Spleen (tissue), 7 donors: ENCODE data around the gene SUN1.

Experiments used
- POLR2AphosphoS5 ChIP-seq, 3 donors: sonication (generic); formaldehyde crosslinking; IDR thresholded peaks; one replicate each; pipeline ENCODE4 v1.5.1; 2017; ENCODE audit warnings: antibody characterized with exemption in 3 of 3
- TF ChIP-seq, protein P1 (sequence below), 11 experiments: fragments of 200-600 bp in 7 of 11; fragments of 450-650 bp in 4 of 11; sonication (generic) in 4 of 11; IDR thresholded peaks in 8 of 11; conservative IDR thresholded peaks in 3 of 11; 1 replicate in 7 of 11; 2 replicates in 4 of 11; pipeline versions ENCODE4 v1.4.0 to v1.8.0; 2016 to 2021; ENCODE audit warnings: antibody characterized with exemption in 11 of 11, inconsistent platforms in 4 of 11, mild to moderate bottlenecking in 1 of 11
- donor health status: DM: no; HTN: no; CAD: no; lungs with moderate emphysema.
- donor health status: DM: no; HTN: no; CAD: no.
- donor health status: DM: no; HTN: no; CAD: no.

DNA sequence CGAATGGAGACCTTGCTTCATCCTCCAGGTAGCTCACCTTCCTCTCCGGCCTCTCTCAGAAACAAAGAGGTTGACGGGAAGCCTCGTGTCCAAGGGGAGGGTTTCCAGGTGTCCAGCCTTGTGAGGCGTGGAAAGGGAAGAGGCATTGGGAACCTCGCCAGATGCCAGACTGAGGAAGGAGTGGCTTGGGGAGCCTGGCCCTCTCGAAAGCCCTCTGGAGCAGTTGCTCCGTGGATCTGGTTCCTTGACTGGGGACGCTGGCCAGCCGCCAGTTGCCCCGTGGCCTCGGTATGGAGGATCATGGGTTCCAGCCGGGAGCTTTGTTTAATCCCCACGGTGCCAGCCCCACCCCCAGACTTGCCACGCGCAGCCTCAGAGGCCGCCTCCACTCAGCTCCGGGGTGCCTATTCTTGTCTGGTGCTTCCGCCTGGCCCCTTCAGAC lies 30.3 kb upstream of the SUN1 start:
- TF ChIP-seq, protein P1, sequence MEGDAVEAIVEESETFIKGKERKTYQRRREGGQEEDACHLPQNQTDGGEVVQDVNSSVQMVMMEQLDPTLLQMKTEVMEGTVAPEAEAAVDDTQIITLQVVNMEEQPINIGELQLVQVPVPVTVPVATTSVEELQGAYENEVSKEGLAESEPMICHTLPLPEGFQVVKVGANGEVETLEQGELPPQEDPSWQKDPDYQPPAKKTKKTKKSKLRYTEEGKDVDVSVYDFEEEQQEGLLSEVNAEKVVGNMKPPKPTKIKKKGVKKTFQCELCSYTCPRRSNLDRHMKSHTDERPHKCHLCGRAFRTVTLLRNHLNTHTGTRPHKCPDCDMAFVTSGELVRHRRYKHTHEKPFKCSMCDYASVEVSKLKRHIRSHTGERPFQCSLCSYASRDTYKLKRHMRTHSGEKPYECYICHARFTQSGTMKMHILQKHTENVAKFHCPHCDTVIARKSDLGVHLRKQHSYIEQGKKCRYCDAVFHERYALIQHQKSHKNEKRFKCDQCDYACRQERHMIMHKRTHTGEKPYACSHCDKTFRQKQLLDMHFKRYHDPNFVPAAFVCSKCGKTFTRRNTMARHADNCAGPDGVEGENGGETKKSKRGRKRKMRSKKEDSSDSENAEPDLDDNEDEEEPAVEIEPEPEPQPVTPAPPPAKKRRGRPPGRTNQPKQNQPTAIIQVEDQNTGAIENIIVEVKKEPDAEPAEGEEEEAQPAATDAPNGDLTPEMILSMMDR (IDR thresholded peaks at IDR 0.05 in 8 of 11, conservative IDR thresholded peaks at IDR 0.05 in 3 of 11), result no peak
- TF ChIP-seq POLR2AphosphoS5 (IDR thresholded peaks at IDR 0.05), result no peak
